ENCODE results near the gene UVSSA. TPM values are rescaled to one million over a fixed set of nuclear protein-coding genes. Genes with fewer than 3 reads are reported as not detected.
A peak's percentile ranks its signal among the peaks of the same experiment; 100 is the strongest.

The UVSSA gene
- total RNA-seq, 4 donors from 2014 or later: 8.5 to 13.2 (median 12.3) TPM

DNA sequence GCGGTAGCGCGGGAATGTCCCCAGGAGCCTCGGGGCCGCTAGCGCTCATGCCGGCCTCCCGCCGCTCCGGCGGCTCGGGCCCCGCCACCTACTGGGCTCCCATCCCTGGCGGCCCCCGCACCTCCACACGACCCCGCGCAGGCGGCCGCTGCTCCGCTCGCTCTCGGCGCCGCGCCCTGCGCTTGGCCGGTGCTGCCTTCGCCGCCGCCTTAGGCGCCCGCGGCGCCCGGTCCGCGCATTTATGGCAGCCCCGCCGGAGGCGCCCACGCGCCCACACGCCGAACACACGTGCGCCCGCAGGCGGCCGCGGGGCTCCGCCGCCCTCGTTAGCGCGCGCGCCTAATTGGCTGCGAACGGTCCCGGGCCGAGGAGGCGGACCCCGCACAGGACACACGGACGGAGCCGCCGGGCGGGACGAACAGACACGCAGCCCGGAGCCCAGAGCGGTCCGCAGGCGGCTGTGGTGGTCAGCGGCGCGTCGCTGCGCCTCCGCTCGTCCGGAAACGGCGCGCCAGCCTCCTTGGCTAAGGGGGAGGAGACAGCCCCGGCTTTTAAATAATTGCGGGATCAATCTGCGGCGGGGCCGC, 59.5 kb downstream of the UVSSA start, which contains the start of gene NKX1-1:
TSS of gene NKX1-1 (minus strand) at position 49 of the 587 bp plus-strand sequence. CDS start at position 49, 0 bp downstream.
- DNase-seq (no peak), ATAC-seq (no peak)
- no peaks in the 10 kb centered on the region for H3K9me3 ChIP-seq
- H3K27me3 ChIP-seq: peaks cover 82 to 87% (median 83%) of the 10 kb centered on the region in 3 donors
- H3K36me3 ChIP-seq: no peaks in the 10 kb centered on the region
- TF ChIP-seq POLR2A (IDR thresholded peaks at IDR 0.05): no peak
- TF ChIP-seq, protein P1, sequence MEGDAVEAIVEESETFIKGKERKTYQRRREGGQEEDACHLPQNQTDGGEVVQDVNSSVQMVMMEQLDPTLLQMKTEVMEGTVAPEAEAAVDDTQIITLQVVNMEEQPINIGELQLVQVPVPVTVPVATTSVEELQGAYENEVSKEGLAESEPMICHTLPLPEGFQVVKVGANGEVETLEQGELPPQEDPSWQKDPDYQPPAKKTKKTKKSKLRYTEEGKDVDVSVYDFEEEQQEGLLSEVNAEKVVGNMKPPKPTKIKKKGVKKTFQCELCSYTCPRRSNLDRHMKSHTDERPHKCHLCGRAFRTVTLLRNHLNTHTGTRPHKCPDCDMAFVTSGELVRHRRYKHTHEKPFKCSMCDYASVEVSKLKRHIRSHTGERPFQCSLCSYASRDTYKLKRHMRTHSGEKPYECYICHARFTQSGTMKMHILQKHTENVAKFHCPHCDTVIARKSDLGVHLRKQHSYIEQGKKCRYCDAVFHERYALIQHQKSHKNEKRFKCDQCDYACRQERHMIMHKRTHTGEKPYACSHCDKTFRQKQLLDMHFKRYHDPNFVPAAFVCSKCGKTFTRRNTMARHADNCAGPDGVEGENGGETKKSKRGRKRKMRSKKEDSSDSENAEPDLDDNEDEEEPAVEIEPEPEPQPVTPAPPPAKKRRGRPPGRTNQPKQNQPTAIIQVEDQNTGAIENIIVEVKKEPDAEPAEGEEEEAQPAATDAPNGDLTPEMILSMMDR (IDR thresholded peaks at IDR 0.05 in 4 of 5, conservative IDR thresholded peaks at IDR 0.05 in 1 of 5): no peak
- no peak within 1 kb of the TSS for H3K27ac ChIP-seq
- H3K4me1 ChIP-seq: peaks cover 0 to 6% of the 10 kb centered on the region in 2 donors
- H3K4me3 ChIP-seq: peak within 1 kb of the TSS in 1 of 4 donors; percentile 28
- in situ Hi-C loops (cut with MboI; ENCODE audit: low sequenced_read_pairs in 4 of 4): no loop called here
- intact Hi-C loops (cut with DNase I; ENCODE audit: low total_unique reads): no loop called here

DNA sequence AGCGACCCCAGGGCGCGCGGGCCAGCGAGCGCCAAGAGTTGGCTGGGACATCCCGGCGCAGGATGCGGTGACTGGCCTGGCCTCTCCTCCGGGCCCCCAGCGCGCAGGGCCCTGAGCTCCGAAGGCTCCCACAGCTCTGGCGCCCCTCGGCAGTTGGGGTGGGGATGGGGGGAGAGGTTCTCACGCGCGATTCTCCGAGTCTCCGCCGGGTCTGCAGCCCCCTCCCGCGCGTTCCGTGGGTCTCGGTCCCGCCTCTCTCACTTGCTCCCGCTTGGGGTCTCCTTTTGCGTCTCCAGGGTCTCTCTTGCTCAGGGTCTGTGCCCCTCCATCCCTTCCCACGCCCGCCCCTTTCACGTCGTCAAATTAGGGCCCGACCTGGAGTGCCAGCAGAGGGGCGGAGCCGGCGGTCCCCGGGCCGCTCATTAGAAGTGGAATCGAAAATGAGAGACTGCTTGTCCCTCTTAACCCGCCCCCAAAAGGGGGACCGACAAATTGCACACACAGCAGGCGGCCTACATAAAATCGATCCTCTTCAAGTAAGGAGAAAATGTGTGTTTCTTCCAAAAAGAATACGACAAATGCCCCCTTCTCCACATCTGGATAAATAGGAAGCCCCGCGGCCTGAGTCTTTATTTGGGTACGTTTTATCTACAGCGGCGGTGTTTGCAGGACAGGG, 60.1 kb downstream of the UVSSA start:
- H3K4me1 ChIP-seq: peaks cover 0 to 6% of the 10 kb centered on the region in 2 donors
- no peak for DNase-seq

DNA sequence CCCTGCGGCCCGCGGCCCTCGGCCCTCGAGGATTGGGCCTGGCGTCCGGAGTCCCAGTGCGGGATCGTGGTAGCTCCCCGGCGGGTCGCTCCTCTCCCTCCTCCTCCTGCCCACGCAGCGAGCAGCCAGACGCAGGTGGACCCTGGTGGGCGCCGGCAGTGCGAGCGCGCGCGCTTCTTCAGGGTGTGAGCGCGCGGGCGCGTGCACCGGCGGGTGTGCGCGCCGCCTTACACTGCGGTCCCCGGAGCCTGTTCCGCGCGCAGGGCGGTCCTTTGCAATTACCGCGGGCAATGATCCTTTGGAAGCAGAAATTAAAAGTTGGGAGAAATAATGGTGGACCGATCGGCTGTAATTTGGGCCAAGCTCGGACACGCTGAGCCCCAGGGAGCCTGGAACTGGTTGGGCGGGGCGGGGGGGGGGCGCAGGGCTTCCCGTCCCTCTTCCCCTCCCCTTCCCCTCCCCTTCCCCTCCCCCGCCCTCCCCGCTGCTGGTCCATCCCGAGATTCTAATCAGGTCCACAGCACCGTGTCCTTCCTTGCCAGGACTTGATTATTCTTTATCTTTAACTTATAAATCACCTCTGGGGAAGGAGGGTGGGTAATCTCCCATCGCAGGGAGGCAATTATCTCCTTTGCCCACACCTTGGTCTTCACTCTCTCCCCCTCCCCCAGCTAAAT, 60.8 kb downstream of the UVSSA start:
- H3K27ac ChIP-seq: no peak overlapping the region
- H3K4me1 ChIP-seq: peaks cover 0 to 6% of the 10 kb centered on the region in 2 donors
- DNase-seq (no peak), ATAC-seq (no peak)
- H3K4me3 ChIP-seq: peak overlapping the region in 1 of 4 donors; percentile 10
- in situ Hi-C loops (cut with MboI; ENCODE audit: low sequenced_read_pairs in 4 of 4): no loop called here
- no peaks in the 10 kb centered on the region for H3K36me3 ChIP-seq
- peaks cover 81 to 87% (median 81%) of the 10 kb centered on the region in 3 donors for H3K27me3 ChIP-seq
- no peaks in the 10 kb centered on the region for H3K9me3 ChIP-seq
- TF ChIP-seq, protein P1 (IDR thresholded peaks at IDR 0.05 in 4 of 5, conservative IDR thresholded peaks at IDR 0.05 in 1 of 5): no peak
- TF ChIP-seq POLR2A (IDR thresholded peaks at IDR 0.05): no peak
- intact Hi-C loops (cut with DNase I; ENCODE audit: low total_unique reads): no loop called here

More for the DNA sequence above, 60.1 kb downstream of the UVSSA start:
- Histone ChIP-seq H3K27ac (no peak overlapping the region), H3K36me3 (no peaks in the 10 kb centered on the region), H3K27me3 (peaks cover 81 to 87% (median 82%) of the 10 kb centered on the region in 3 donors), H3K9me3 (no peaks in the 10 kb centered on the region), H3K4me3 (peak overlapping the region in 1 of 4 donors; percentile 10)
- in situ Hi-C loops (cut with MboI; ENCODE audit: low sequenced_read_pairs in 4 of 4): no loop called here
- ATAC-seq: no peak
- TF ChIP-seq, protein P1 (IDR thresholded peaks at IDR 0.05 in 4 of 5, conservative IDR thresholded peaks at IDR 0.05 in 1 of 5): no peak
- no peak for TF ChIP-seq POLR2A (IDR thresholded peaks at IDR 0.05)
- intact Hi-C loops (cut with DNase I; ENCODE audit: low total_unique reads): no loop called here

DNA sequence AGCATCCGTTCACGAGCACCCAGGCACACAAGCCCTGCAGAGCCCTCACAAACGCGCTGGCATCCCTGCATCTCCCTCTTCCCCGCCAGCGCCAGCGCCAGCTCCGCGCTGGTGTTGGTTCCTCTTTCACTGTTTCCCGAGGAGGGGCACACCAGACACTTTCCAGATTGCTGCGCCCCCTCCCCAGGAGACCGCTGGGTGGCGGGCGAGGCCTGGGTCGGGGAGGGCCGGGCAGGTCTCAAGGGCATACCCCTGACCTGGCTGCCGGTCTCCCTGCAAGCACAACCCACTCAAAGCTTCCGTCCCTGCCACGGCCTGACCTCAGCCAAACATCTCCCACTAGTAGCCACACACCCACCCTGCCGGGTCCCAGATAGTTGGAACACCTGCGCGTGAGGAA, 61.4 kb downstream of the UVSSA start:
- Histone ChIP-seq H3K4me3 (no peak overlapping the region), H3K27me3 (peaks cover 86 to 93% (median 87%) of the 10 kb centered on the region in 3 donors), H3K9me3 (no peaks in the 10 kb centered on the region), H3K4me1 (peaks cover 0 to 6% of the 10 kb centered on the region in 2 donors), H3K27ac (no peak overlapping the region), H3K36me3 (no peaks in the 10 kb centered on the region)
- no peak for TF ChIP-seq POLR2A (IDR thresholded peaks at IDR 0.05)
- TF ChIP-seq, protein P1 (IDR thresholded peaks at IDR 0.05 in 4 of 5, conservative IDR thresholded peaks at IDR 0.05 in 1 of 5): no peak
- ATAC-seq (no peak), DNase-seq (no peak)
- intact Hi-C loops (cut with DNase I; ENCODE audit: low total_unique reads): no loop called here
- in situ Hi-C loops (cut with MboI; ENCODE audit: low sequenced_read_pairs in 4 of 4): no loop called here

Data from gastrocnemius medialis (tissue), 4 donors.